Gastrocnemius medialis (tissue), 4 donors: ENCODE measurements around the gene ALS2CL.

Experiments used
- POLR2A ChIP-seq, 2 donors: fragments of 450-650 bp; IDR thresholded peaks; one replicate each; pipeline ENCODE4 v1.6.1; 2017; ENCODE audit warnings: antibody characterized with exemption in 2 of 2, mild to moderate bottlenecking in 2 of 2, moderate library complexity in 2 of 2
- TF ChIP-seq, protein P1 (sequence below), 5 experiments: fragments of 450-650 bp in 3 of 5; fragments of 200-600 bp in 2 of 5; sonication (generic) in 2 of 5; IDR thresholded peaks in 4 of 5; conservative IDR thresholded peaks in 1 of 5; 1 replicate in 4 of 5; 2 replicates in 1 of 5; pipeline ENCODE4 v1.5.1; 2016 to 2019; ENCODE audit warnings: antibody characterized with exemption in 5 of 5, mild to moderate bottlenecking in 3 of 5, moderate library complexity in 3 of 5

- TF ChIP-seq, protein P1, sequence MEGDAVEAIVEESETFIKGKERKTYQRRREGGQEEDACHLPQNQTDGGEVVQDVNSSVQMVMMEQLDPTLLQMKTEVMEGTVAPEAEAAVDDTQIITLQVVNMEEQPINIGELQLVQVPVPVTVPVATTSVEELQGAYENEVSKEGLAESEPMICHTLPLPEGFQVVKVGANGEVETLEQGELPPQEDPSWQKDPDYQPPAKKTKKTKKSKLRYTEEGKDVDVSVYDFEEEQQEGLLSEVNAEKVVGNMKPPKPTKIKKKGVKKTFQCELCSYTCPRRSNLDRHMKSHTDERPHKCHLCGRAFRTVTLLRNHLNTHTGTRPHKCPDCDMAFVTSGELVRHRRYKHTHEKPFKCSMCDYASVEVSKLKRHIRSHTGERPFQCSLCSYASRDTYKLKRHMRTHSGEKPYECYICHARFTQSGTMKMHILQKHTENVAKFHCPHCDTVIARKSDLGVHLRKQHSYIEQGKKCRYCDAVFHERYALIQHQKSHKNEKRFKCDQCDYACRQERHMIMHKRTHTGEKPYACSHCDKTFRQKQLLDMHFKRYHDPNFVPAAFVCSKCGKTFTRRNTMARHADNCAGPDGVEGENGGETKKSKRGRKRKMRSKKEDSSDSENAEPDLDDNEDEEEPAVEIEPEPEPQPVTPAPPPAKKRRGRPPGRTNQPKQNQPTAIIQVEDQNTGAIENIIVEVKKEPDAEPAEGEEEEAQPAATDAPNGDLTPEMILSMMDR (IDR thresholded peaks at IDR 0.05 in 4 of 5, conservative IDR thresholded peaks at IDR 0.05 in 1 of 5): no peak
- no peak for TF ChIP-seq POLR2A (IDR thresholded peaks at IDR 0.05)
Measured at GRCh38 chr3:46709157-46709654, 15.7 kb upstream of the ALS2CL start.
